CD4-positive, alpha-beta T cell (primary cell): Measurements from ENCODE around the gene GPR63. TPM values are rescaled to one million over a fixed set of nuclear protein-coding genes. Genes with fewer than 3 reads are reported as not detected.

ENCODE experiments used
- ATAC-seq: fragments of 200-7000 bp; cut with Tn5 transposase; one replicate; pipeline ENCODE4 v1.10.0; 2022; ENCODE audit warnings: mild to moderate bottlenecking; ENCODE audit not compliant: poor library complexity
- CTCF ChIA-PET: fragments of 350-600 bp; sonication (Branson Sonifier 250); formaldehyde crosslinking; loops from one replicate; lab custom pipeline; 2021; ENCODE audit warnings: antibody characterized with exemption, inconsistent platforms; lab: Charles Lee
- POLR2A ChIA-PET: fragments of 350-600 bp; sonication (Branson Sonifier 250); formaldehyde crosslinking; loops from one replicate; lab custom pipeline; 2021; ENCODE audit warnings: antibody characterized with exemption, inconsistent platforms; lab: Charles Lee
- DNase-seq, 14 experiments: peaks; one replicate each; pipeline ENCODE4 v3.0.0-alpha.2; 2013 to 2020; ENCODE audit warnings: mixed read lengths in 2 of 14
- H3K27ac ChIP-seq, 2 donors: one replicate each; pipeline versions ENCODE4 v1.5.1 to v1.7.0; 2013; ENCODE audit warnings: low read length in 2 of 2, low read depth in 1 of 2, mild to moderate bottlenecking in 1 of 2
- H3K27me3 ChIP-seq, 2 experiments: 1 replicate in 1 of 2; 2 replicates in 1 of 2; pipeline versions ENCODE4 v1.6.1 to v1.7.0; 2013; ENCODE audit warnings: low read length in 2 of 2, control low read depth in 1 of 2, mild to moderate bottlenecking in 1 of 2, moderate library complexity in 1 of 2; ENCODE audit not compliant: insufficient read depth in 2 of 2, control insufficient read depth in 1 of 2
- H3K36me3 ChIP-seq: one replicate; pipeline ENCODE4 v1.6.1; 2013; ENCODE audit warnings: low read length, control low read depth; ENCODE audit not compliant: insufficient read depth
- H3K4me1 ChIP-seq: one replicate; pipeline ENCODE4 v1.6.1; 2013; ENCODE audit warnings: low read length, control low read depth; ENCODE audit not compliant: insufficient read depth
- H3K4me3 ChIP-seq: one replicate; pipeline ENCODE4 v1.5.1; 2013; ENCODE audit warnings: mild to moderate bottlenecking, low read length, moderate library complexity
- H3K9me3 ChIP-seq, 2 experiments: 1 replicate in 1 of 2; 2 replicates in 1 of 2; pipeline versions ENCODE4 v1.6.1 to v1.7.0; 2013; ENCODE audit warnings: low read length in 2 of 2, mild to moderate bottlenecking in 2 of 2, control low read depth in 1 of 2, moderate library complexity in 1 of 2; ENCODE audit not compliant: control insufficient read depth in 1 of 2, insufficient read depth in 1 of 2
- H3K27ac Mint-ChIP-seq: one replicate; pipeline ENCODE4 v1.8.0; 2020; ENCODE audit warnings: mixed read lengths
- H3K27me3 Mint-ChIP-seq: one replicate; pipeline ENCODE4 v1.8.0; 2021; ENCODE audit warnings: mixed read lengths
- H3K36me3 Mint-ChIP-seq: one replicate; pipeline ENCODE4 v1.8.0; 2021; ENCODE audit warnings: low read depth, mixed read lengths
- H3K4me1 Mint-ChIP-seq: one replicate; pipeline ENCODE4 v1.8.0; 2021; ENCODE audit warnings: low read depth, mixed read lengths
- H3K4me3 Mint-ChIP-seq: one replicate; pipeline ENCODE4 v1.8.0; 2020; ENCODE audit warnings: mild to moderate bottlenecking, mixed read lengths
- H3K9me3 Mint-ChIP-seq: one replicate; pipeline ENCODE4 v1.8.0; 2020; ENCODE audit warnings: mixed read lengths
- intact Hi-C, 2 experiments: fragments of 100-400 bp; cut with DNase I in 1 of 2; cut with micrococcal nuclease in 1 of 2; formaldehyde crosslinking; loops; one replicate each; pipeline versions ENCODE4 v1.15.1 to v1.9.0; 2023 to 2025; cut with DNase I, micrococcal nuclease
- total RNA-seq, 174 experiments: library from RNA in 2 of 174; stranded (reverse) in 2 of 174; gene quantifications; one replicate each; pipeline ENCODE4 v1.2.3 and lab custom pipeline; 2021 to 2026
- TF ChIP-seq, protein P1 (sequence below): fragments of 200-600 bp; IDR thresholded peaks from one replicate; pipeline ENCODE4 v1.8.0; 2022; ENCODE audit warnings: antibody characterized with exemption, mild to moderate bottlenecking

Gene GPR63
- total RNA-seq, 2 experiments from 2014 or later, result 0.20 to 0.25 TPM

DNA sequence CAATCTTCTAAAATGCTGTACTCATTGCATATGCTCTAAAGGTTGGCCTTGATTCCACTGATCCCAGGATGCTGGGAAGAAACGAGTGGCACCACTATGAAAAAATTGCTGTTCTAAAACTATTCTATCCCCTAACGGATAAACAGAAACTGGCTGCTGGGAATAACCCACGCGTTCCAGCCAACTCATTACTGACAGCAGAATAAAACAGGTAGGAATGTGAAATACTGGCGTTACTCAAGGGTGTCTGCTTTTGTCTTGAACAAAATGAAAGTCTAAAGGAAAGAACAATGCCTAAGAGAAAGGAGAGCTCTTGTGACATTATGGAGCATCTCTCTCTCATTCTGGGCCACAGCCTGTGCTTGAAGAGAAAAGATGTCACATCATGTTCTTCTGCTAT, 26.1 kb downstream of the GPR63 start:
- no peak overlapping the region for H3K4me3 Mint-ChIP-seq
- H3K27ac Mint-ChIP-seq, result no peak overlapping the region
- Histone ChIP-seq H3K27ac (no peak overlapping the region), H3K4me1 (no peaks in the 10 kb centered on the region), H3K27me3 (no peaks in the 10 kb centered on the region), H3K36me3 (no peaks in the 10 kb centered on the region), H3K9me3 (no peaks in the 10 kb centered on the region), H3K4me3 (no peak overlapping the region)
- ATAC-seq, result no peak
- no peaks in the 10 kb centered on the region for H3K9me3 Mint-ChIP-seq
- no peak for DNase-seq
- no peaks in the 10 kb centered on the region for H3K36me3 Mint-ChIP-seq
- TF ChIP-seq, protein P1, sequence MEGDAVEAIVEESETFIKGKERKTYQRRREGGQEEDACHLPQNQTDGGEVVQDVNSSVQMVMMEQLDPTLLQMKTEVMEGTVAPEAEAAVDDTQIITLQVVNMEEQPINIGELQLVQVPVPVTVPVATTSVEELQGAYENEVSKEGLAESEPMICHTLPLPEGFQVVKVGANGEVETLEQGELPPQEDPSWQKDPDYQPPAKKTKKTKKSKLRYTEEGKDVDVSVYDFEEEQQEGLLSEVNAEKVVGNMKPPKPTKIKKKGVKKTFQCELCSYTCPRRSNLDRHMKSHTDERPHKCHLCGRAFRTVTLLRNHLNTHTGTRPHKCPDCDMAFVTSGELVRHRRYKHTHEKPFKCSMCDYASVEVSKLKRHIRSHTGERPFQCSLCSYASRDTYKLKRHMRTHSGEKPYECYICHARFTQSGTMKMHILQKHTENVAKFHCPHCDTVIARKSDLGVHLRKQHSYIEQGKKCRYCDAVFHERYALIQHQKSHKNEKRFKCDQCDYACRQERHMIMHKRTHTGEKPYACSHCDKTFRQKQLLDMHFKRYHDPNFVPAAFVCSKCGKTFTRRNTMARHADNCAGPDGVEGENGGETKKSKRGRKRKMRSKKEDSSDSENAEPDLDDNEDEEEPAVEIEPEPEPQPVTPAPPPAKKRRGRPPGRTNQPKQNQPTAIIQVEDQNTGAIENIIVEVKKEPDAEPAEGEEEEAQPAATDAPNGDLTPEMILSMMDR, result no peak
- no peaks in the 10 kb centered on the region for H3K4me1 Mint-ChIP-seq
- ChIA-PET CTCF (no interaction called here), POLR2A (no interaction called here)
- peaks cover 6% of the 10 kb centered on the region for H3K27me3 Mint-ChIP-seq
- intact Hi-C loops, result no loop called here

DNA sequence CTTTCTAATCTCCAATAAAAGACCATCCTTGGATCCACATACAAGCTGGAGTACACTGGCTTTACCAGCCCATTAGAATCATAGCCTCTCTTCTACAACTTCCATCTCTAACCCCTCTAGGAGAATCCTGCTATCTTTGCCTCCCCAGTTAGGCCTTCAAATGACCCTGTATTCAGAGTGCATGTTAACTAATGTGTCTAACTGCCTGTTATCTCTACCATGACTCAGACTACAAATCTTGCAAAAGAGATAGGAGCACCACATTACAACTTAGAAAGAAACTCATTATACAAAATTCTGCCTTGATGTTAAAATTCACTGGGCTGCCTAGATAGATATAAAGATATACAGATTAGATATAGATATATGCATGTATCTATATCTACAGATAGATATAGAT, 28.2 kb downstream of the GPR63 start:
- no peak overlapping the region for H3K4me3 ChIP-seq
- no peaks in the 10 kb centered on the region for H3K4me1 Mint-ChIP-seq
- no peak overlapping the region for H3K4me3 Mint-ChIP-seq
- POLR2A ChIA-PET, result no interaction called here
- H3K27ac ChIP-seq, result no peak overlapping the region
- no peaks in the 10 kb centered on the region for H3K4me1 ChIP-seq
- no peaks in the 10 kb centered on the region for H3K9me3 Mint-ChIP-seq
- no peaks in the 10 kb centered on the region for H3K9me3 ChIP-seq
- TF ChIP-seq, protein P1, result no peak
- H3K27ac Mint-ChIP-seq, result no peak overlapping the region
- H3K36me3 ChIP-seq, result no peaks in the 10 kb centered on the region
- H3K27me3 ChIP-seq, result no peaks in the 10 kb centered on the region
- H3K27me3 Mint-ChIP-seq, result no peaks in the 10 kb centered on the region
- no peak for DNase-seq
- CTCF ChIA-PET, result no interaction called here
- intact Hi-C loops, result no loop called here
- no peak for ATAC-seq
- no peaks in the 10 kb centered on the region for H3K36me3 Mint-ChIP-seq

DNA sequence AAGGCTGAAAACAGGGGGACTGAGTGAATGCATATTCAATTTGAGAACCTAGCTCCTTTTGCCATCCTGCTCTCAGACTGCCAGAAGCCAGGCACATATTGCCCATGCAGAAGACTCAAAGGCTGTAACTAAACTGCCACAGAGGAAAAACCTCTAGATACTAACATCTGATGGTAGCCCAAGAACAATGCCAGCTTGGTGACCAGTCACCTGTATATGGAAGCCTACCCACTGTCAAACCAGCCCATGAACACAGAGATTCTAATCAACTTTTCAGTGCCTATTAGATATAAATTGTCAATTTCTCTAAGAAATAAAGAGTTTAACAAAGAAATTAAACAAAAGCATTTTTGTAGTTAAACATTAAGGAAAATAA, 34.2 kb downstream of the GPR63 start:
- POLR2A ChIA-PET, result no interaction called here
- TF ChIP-seq, protein P1, result no peak
- H3K27ac ChIP-seq, result no peak overlapping the region
- no peaks in the 10 kb centered on the region for H3K4me1 ChIP-seq
- no peak overlapping the region for H3K4me3 Mint-ChIP-seq
- no peaks in the 10 kb centered on the region for H3K9me3 ChIP-seq
- H3K36me3 Mint-ChIP-seq, result no peaks in the 10 kb centered on the region
- no peaks in the 10 kb centered on the region for H3K4me1 Mint-ChIP-seq
- intact Hi-C loops, result no loop called here
- no peaks in the 10 kb centered on the region for H3K9me3 Mint-ChIP-seq
- DNase-seq (no peak), ATAC-seq (no peak)
- H3K27me3 ChIP-seq, result no peaks in the 10 kb centered on the region
- H3K36me3 ChIP-seq, result no peaks in the 10 kb centered on the region
- CTCF ChIA-PET, result no interaction called here
- H3K27ac Mint-ChIP-seq, result no peak overlapping the region
- H3K4me3 ChIP-seq, result no peak overlapping the region
- no peaks in the 10 kb centered on the region for H3K27me3 Mint-ChIP-seq
